Activated naive CD4-positive, alpha-beta T cell treated with anti-CD3 and anti-CD28 coated beads for 36 hours (primary cell): ENCODE measurements around the gene LRRC14B. TPM values are rescaled to one million over a fixed set of nuclear protein-coding genes. Genes with fewer than 3 reads are reported as not detected.
A peak's percentile ranks its signal among the peaks of the same experiment; 100 is the strongest.
"Not testable (repeated sequence)": the region's sequence is repeated elsewhere in the genome, so short reads cannot be mapped to it uniquely, and the experiment has no call there.

Experiments
- CTCF ChIA-PET: fragments of 350-600 bp; sonication (Branson Sonifier 250); formaldehyde crosslinking; loops from one replicate; lab custom pipeline; 2021; ENCODE audit warnings: antibody characterized with exemption; lab: Charles Lee
- DNase-seq: peaks from one replicate; pipeline ENCODE4 v3.0.0-alpha.2; 2020
- H3K27ac Mint-ChIP-seq: one replicate; pipeline ENCODE4 v1.8.0; 2021; ENCODE audit warnings: mild to moderate bottlenecking, mixed read lengths
- H3K27me3 Mint-ChIP-seq: one replicate; pipeline ENCODE4 v1.8.0; 2021; ENCODE audit warnings: low read depth, mixed read lengths
- H3K36me3 Mint-ChIP-seq: one replicate; pipeline ENCODE4 v1.8.0; 2021; ENCODE audit warnings: low read depth, mixed read lengths
- H3K4me1 Mint-ChIP-seq: one replicate; pipeline ENCODE4 v1.8.0; 2021; ENCODE audit warnings: low read depth, mixed read lengths
- H3K4me3 Mint-ChIP-seq: one replicate; pipeline ENCODE4 v1.8.0; 2021; ENCODE audit warnings: mild to moderate bottlenecking, moderate library complexity, mixed read lengths
- H3K9me3 Mint-ChIP-seq: one replicate; pipeline ENCODE4 v1.8.0; 2021; ENCODE audit warnings: mixed read lengths
- intact Hi-C: fragments of 100-400 bp; cut with micrococcal nuclease; formaldehyde crosslinking; loops from one replicate; pipeline ENCODE4 v1.15.1; 2023
- total RNA-seq, 2 experiments: library from RNA; stranded (reverse); gene quantifications; one replicate each; pipeline ENCODE4 v1.2.3, GENCODE V29; 2021

The LRRC14B gene
- total RNA-seq, 2 experiments from 2014 or later = not detected

DNA sequence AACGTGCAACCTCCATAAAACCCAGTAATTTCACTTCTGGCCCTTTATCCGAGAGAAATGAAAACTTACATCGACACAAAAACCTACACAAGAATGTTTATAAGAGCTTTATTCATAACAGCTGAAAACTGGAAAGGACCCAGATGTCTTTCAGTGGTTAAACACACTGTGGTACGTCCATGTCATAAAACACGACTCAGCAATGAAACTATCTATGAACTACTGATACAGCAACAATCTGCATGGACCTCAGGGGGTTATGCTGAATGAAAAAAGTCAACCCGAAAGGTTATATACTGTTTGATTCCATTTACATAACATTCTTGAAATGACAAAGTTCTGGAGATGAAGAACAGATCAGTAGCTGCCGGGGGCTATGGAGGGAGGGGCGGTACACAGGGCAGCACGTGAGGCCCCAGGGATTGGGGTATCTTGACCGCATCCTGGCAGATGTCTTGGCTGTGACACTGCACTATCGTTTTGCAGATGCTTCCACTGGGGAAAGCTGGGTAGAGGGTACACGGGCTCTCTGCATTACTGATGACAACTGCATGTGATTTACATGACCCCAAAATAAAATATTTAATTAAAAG, 22.6 kb downstream of the LRRC14B start:
- no peak overlapping the region for H3K4me3 Mint-ChIP-seq
- H3K9me3 Mint-ChIP-seq = no peaks in the 10 kb centered on the region
- CTCF ChIA-PET = interaction anchor here (0.5 to 1.3 kb wide), 2 partner anchors 25 to 184 kb away, joined by 3 read pairs; no protein-coding TSS in a partner anchor
- H3K4me1 Mint-ChIP-seq = peaks cover 46% of the 10 kb centered on the region
- DNase-seq = no peak
- H3K27ac Mint-ChIP-seq = no peak overlapping the region
- peaks cover 23% of the 10 kb centered on the region for H3K36me3 Mint-ChIP-seq
- no peaks in the 10 kb centered on the region for H3K27me3 Mint-ChIP-seq
- intact Hi-C loops = no loop called here

DNA sequence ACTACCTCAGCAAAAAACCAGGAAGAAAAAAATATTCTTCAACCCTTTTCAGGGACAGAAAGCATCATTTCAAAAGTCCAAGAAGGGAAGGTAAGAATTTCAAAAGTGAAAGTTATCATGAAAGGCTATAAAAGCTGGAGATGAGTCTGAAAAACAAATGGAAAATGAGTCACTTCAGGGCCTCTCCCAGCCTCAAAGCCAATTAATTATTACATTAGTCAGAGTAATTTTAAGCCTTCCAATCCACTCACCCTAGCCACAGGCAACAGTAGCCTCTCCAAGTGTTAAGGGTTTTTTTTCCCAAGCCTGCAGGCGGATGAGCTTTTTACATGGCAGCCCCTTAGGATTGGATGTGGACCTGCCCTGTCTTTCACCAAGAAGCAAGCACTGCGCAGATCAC, 24.0 kb downstream of the LRRC14B start:
- H3K4me3 Mint-ChIP-seq = peak overlapping the region; percentile 22
- intact Hi-C loops = loop anchor here (5.0 kb wide), 2 partner anchors 242 to 257 kb away; no protein-coding TSS in a partner anchor
- CTCF ChIA-PET, H3K27me3 Mint-ChIP-seq, DNase-seq, H3K9me3 Mint-ChIP-seq: not testable (repeated sequence)
- H3K4me1 Mint-ChIP-seq = peaks cover 40% of the 10 kb centered on the region
- peak overlapping the region; percentile 82 for H3K27ac Mint-ChIP-seq
- H3K36me3 Mint-ChIP-seq = peaks cover 23% of the 10 kb centered on the region

DNA sequence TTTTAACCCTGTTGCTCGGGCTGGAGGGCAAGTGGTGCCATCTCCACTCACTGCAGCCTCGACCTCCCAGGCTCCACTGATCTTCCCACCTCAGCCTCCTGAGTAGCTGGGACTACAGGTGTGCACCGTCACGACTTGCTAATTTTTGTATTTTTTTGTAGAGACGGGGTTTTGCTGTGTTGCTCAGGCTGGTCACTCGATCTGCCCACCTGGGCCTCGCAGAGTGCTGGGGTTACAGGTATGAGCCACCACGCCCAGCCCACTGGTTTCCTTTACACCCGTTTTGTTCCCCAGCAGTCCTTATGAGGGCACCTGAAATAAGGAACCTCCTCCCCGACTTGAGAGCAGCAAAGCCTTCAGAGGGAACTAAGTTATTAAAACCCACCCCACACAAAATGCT, 24.8 kb downstream of the LRRC14B start:
- CTCF ChIA-PET, H3K27me3 Mint-ChIP-seq, H3K4me3 Mint-ChIP-seq, H3K9me3 Mint-ChIP-seq, DNase-seq: not testable (repeated sequence)
- Mint-ChIP-seq H3K4me1 (peaks cover 46% of the 10 kb centered on the region), H3K27ac (peak overlapping the region; percentile 81), H3K36me3 (peaks cover 19% of the 10 kb centered on the region)
- intact Hi-C loops = loop anchor here (5.0 kb wide), 2 partner anchors 241 to 256 kb away; no protein-coding TSS in a partner anchor

DNA sequence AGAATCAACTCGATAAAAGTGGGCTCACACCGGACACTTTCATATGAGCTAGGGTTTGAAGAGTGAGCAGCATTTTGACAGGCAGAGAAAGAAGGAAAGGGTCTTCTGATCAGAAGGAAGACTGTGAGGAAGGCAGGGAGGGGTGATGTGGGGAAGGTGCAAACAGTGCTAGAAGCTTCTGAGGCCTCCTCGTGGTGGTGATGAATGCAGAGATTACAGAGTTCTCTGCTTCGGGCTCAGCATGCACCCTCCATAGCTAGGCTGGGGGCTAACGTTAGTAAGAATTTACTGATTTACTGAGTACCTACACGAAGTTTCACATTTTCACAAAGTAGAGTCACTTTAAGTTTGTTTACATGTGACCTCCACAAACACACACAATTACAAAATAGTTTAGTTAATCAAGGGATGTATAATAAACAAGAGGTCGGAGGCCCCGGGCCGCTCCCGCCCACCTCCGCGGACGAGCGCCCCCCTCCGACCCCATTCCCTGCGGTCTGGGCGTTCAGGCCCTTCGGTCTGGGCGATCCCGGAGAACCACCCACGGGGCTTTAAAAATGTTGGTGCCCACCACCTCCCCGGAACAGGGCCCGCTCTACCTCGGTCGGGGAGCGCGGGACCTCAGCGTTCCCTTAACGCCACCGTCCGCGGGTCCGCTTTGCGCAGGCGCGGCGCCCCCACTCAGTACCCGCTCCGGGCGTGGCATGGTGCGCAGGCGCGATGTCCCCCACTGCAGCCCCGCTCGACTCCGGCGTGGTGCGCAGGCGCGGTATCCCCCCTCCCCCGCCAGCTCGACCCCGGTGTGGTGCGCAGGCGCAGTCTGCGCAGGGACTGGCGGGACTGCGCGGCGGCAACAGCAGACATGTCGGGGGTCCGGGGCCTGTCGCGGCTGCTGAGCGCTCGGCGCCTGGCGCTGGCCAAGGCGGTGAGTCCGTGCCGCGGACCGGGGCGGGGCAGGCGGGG, 26.5 kb downstream of the LRRC14B start, which contains the start of the genes CCDC127 and SDHA:
Gene CCDC127 (minus strand): TSS at position 660 of the 963 bp plus-strand sequence. CDS start 1,304 bp downstream, outside the sequence.
Gene SDHA (plus strand): TSS at position 827 of the 963 bp plus-strand sequence. CDS start 36 bp downstream, at position 863.
- H3K27me3 Mint-ChIP-seq, H3K9me3 Mint-ChIP-seq: not testable (repeated sequence)
- H3K27ac Mint-ChIP-seq = peak within 1 kb of the TSS; percentile 86
- peaks cover 58% of the 10 kb centered on the region for H3K4me1 Mint-ChIP-seq
- DNase-seq = peak; percentile 94
- intact Hi-C loops = loop anchor here (1.0 to 5.0 kb wide), 4 partner anchors 29 to 255 kb away; partner anchors contain the start of gene PDCD6
- CTCF ChIA-PET = interaction anchor here (0.9 to 2.6 kb wide), 2 partner anchors 17 to 30 kb away, joined by 4 to 13 read pairs; no protein-coding TSS in a partner anchor
- H3K4me3 Mint-ChIP-seq = peak within 1 kb of the TSS; percentile 92
- peaks cover 19% of the 10 kb centered on the region for H3K36me3 Mint-ChIP-seq

DNA sequence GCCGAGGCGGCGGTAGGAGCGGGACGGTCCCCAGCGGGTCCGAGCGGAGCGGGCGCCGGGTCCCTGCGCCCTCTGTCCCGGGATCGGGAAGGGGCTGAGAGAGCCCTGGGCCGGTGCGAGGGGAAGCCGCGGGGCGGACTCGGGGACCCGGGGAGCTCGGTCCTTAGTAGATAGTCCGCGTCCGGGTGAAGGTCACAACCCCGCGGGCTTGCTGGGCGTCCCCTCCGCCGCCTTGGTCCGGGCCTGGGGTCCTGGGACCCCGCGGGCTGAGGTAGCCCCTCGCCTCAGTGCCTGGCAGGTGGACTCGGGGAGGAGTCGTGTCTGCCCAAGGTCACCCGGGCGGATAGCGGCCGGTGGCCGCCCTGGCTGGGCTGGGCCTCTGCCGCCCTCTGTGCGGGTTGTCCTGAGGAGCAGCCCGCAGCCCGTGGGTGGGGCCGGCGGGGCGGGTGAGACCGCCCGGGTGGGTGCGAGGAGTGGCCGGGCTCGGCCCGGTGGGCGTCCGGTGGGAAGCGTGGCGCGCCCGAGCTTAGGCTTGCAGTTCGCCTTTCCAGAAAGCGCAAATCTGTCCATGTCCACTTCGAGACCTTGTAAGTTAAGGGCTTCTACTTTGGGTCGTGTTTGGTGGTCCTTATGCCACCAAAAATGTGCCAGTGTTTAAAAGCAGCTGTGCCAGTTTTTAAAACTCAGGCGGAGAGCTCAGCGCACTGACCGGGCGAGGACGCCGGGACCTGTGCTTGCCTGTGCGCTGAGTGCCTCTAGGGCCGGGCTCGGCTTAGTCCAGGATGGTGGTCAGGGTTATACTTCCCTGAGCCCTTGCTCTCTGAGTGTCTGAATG, 27.4 kb downstream of the LRRC14B start:
- Mint-ChIP-seq H3K4me1 (peaks cover 62% of the 10 kb centered on the region), H3K9me3 (no peaks in the 10 kb centered on the region), H3K27ac (peak overlapping the region; percentile 86), H3K4me3 (peak overlapping the region; percentile 92), H3K27me3 (no peaks in the 10 kb centered on the region), H3K36me3 (peaks cover 22% of the 10 kb centered on the region)
- DNase-seq = peak; percentile 21
- intact Hi-C loops = loop anchor here (1.0 to 5.0 kb wide), 4 partner anchors 30 to 254 kb away; partner anchors contain the start of gene PDCD6
- CTCF ChIA-PET = interaction anchor here (0.9 to 2.6 kb wide), 2 partner anchors 18 to 31 kb away, joined by 4 to 13 read pairs; no protein-coding TSS in a partner anchor

DNA sequence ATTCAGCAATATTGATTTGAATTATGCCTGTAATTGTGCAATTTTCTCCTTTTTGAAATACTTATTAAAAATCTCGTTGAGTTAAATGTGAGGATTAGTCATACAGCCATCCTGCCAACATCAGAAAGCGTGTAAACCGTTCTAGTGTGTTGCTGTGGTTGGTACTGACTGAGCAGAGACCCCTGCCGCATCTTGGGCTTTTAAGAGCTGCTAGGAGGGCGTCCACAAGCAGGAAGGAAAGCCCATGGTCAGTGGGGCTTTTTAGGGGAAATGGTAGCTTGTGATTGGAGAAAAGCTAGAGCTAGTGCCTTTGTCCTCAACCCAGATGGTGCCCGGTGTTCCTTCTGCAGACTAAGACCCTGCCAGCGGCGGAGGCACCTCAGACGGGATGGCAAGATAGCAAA, 28.2 kb downstream of the LRRC14B start:
- Mint-ChIP-seq H3K4me3 (peak overlapping the region; percentile 92), H3K36me3 (peaks cover 15% of the 10 kb centered on the region), H3K4me1 (peaks cover 54% of the 10 kb centered on the region), H3K9me3 (no peaks in the 10 kb centered on the region), H3K27me3 (no peaks in the 10 kb centered on the region), H3K27ac (peak overlapping the region; percentile 86)
- DNase-seq = peak; percentile 40
- CTCF ChIA-PET = interaction anchor here (1.1 to 2.6 kb wide), 2 partner anchors 31 to 64 kb away, joined by 6 to 13 read pairs; no protein-coding TSS in a partner anchor
- intact Hi-C loops = loop anchor here (5.0 kb wide), 2 partner anchors 238 to 253 kb away; no protein-coding TSS in a partner anchor

DNA sequence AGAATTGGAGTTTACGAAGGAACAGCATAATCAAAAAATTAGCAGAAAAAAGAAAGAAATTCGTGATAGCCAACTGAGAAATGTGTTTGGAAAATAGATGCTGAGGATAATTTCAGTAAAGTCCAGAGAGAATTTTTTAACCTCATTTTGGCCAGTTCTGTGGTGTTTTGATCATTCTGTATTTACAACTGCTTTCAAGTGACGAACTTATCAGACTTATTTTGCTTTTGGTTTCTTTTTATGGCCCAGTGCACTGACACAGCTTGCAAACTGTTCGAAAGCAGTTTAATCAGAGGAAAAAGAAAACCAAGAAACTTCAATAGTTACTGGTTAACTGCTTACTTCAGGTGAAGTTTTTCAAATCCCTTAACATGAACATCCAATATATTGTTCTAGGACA, 28.7 kb downstream of the LRRC14B start:
- H3K4me1 Mint-ChIP-seq = peaks cover 50% of the 10 kb centered on the region
- DNase-seq = no peak
- intact Hi-C loops = loop anchor here (5.0 kb wide), 2 partner anchors 237 to 252 kb away; no protein-coding TSS in a partner anchor
- peaks cover 18% of the 10 kb centered on the region for H3K36me3 Mint-ChIP-seq
- no peaks in the 10 kb centered on the region for H3K9me3 Mint-ChIP-seq
- CTCF ChIA-PET = interaction anchor here (1.1 to 2.6 kb wide), 2 partner anchors 32 to 64 kb away, joined by 6 to 13 read pairs; no protein-coding TSS in a partner anchor
- peak overlapping the region; percentile 92 for H3K4me3 Mint-ChIP-seq
- H3K27me3 Mint-ChIP-seq = no peaks in the 10 kb centered on the region
- H3K27ac Mint-ChIP-seq = peak overlapping the region; percentile 86

DNA sequence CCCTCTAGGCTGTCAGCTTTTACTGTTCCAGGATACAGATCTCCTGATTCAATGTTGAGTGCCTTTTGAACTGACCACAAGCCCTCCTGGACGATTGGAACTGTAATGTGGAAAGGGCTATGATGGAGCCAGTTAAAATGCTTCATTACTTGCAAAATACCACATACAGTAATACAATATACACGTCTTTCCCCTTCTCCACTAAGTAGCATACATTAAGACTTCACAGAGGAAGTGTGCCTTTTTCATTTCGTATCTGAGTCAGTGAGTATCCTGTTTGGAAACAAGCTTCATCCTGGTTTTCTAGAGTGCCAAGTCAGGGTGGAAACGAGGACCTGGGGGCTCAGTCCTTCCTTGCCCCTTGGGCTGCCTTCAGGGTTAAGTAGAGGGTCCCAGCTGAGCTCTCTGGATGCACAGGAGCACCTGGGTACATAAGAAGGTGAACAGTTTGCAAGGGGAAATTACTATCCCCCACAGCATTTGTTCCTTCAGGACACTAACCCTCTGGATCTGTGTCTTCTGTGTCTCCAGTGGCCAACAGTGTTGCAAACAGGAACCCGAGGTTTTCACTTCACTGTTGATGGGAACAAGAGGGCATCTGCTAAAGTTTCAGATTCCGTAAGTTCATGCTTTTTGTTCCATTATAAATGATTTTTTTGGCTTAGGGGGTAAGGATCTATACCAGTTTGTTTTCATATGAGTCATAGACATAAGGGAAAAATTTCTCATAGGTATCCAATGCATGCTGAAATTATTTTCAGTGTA, 31.8 kb downstream of the LRRC14B start:
- Mint-ChIP-seq H3K4me1 (peaks cover 32% of the 10 kb centered on the region), H3K36me3 (peaks cover 28% of the 10 kb centered on the region), H3K27ac (peak overlapping the region; percentile 39)
- CTCF ChIA-PET, DNase-seq, H3K4me3 Mint-ChIP-seq, intact Hi-C loops, H3K9me3 Mint-ChIP-seq, H3K27me3 Mint-ChIP-seq: not testable (repeated sequence)

DNA sequence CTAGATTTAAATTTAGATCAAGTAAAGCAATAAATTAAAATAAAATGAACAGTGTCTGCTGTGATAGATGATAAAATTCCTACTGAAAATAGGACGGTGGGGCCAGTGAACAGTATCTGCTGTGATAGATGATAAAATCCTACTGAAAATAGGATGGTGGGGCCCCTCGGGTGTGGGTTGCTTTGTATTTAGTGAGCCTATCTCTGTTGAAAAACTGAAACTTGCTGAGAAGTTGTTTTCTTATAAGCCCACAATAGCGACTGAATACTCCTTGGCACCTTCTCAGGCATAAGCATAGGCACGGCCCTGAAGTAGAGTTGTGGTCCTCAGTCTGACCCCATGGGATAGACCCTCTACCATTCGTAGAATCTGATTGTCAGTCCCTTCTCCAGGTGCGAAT, 32.5 kb downstream of the LRRC14B start:
- no peak for DNase-seq
- intact Hi-C loops = no loop called here
- H3K27ac Mint-ChIP-seq = no peak overlapping the region
- no peaks in the 10 kb centered on the region for H3K27me3 Mint-ChIP-seq
- H3K4me1 Mint-ChIP-seq = peaks cover 32% of the 10 kb centered on the region
- no peak overlapping the region for H3K4me3 Mint-ChIP-seq
- H3K36me3 Mint-ChIP-seq = peaks cover 28% of the 10 kb centered on the region
- no peaks in the 10 kb centered on the region for H3K9me3 Mint-ChIP-seq
- CTCF ChIA-PET = no interaction called here

DNA sequence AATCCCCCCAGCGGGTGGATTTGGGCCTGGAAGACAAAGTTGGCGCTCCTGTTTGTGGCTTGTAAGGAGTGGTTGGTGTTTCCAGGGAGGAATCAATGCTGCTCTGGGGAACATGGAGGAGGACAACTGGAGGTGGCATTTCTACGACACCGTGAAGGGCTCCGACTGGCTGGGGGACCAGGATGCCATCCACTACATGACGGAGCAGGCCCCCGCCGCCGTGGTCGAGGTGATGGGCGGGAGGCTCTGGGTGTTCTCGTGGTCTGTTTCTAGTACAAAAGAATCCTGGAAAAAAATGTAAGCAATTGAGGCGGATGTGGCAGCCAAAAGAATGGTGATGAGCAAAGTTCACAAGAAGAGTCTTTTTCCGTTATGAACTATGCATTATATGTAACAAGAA, 34.0 kb downstream of the LRRC14B start:
- Mint-ChIP-seq H3K27me3 (no peaks in the 10 kb centered on the region), H3K4me1 (peaks cover 28% of the 10 kb centered on the region), H3K4me3 (no peak overlapping the region), H3K27ac (peak overlapping the region; percentile 24), H3K36me3 (peaks cover 34% of the 10 kb centered on the region), H3K9me3 (no peaks in the 10 kb centered on the region)
- intact Hi-C loops = no loop called here
- CTCF ChIA-PET = no interaction called here
- no peak for DNase-seq

DNA sequence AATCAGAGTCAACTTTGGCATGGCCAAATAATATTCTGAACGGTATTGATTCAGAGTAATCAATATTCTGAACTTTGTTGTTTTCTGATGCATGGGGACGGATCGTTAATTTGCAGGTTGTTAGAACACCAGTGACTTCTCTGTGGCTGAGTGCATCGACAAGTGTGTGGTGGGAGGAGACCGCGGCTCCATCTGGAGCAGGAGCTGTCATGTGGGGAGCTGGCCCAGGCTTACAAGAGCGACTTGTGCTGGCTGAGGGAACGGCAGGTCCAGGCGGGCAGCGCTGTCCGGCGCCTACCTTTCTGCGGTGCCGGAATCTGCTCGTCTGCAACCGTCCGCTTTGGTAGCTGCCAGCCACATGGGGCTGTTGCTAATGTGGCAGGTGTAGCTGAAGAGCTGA, 36.1 kb downstream of the LRRC14B start:
- H3K4me3 Mint-ChIP-seq, DNase-seq, intact Hi-C loops, CTCF ChIA-PET, H3K9me3 Mint-ChIP-seq, H3K27me3 Mint-ChIP-seq, H3K27ac Mint-ChIP-seq: not testable (repeated sequence)
- Mint-ChIP-seq H3K4me1 (peaks cover 13% of the 10 kb centered on the region), H3K36me3 (peaks cover 45% of the 10 kb centered on the region)
